Measurements from ENCODE around the gene G3BP2. TPM values are rescaled to one million over a fixed set of nuclear protein-coding genes. Genes with fewer than 3 reads are reported as not detected.
"Not testable (repeated sequence)": the region's sequence is repeated elsewhere in the genome, so short reads cannot be mapped to it uniquely, and the experiment has no call there.

G3BP2 gene
- total RNA-seq, 4 donors from 2014 or later, result 54.5 to 121 (median 89.8) TPM

- Histone ChIP-seq H3K36me3 (no peaks in the 10 kb centered on the region), H3K4me3 (no peak overlapping the region), H3K9me3 (no peaks in the 10 kb centered on the region), H3K27me3 (no peaks in the 10 kb centered on the region), H3K27ac (peak overlapping the region in 2 of 4 donors; percentile 13 to 25), H3K4me1 (peaks cover 0 to 13% (median 2%) of the 10 kb centered on the region in 4 donors)
- no peak for TF ChIP-seq CTCF (IDR thresholded peaks at IDR 0.05)
- no peak for TF ChIP-seq POLR2A (IDR thresholded peaks at IDR 0.05)
- DNase-seq, result no peak
Observed at GRCh38 chr4:75696071-75696470, 22.9 kb upstream of the G3BP2 start.

DNA sequence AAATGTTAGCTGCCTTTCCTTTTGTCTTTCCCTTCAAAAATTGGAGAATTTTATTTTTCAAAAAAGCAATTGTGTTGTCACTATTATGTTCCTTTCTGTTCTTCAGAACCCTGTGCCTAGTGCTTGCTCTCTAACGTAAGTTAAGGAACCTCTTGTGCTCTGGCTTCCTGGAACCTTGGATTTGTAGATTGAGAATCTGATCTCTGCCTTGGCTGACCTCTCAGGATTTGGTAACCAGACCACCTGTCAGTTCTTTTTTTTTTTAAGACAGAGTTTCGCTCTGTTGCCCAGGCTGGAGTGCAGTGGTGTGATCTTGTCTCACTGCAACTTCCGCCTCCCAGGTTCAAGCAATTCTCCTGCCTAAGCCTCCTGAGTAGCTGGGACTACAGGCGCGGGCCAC, 18.9 kb upstream of the G3BP2 start:
- not testable (repeated sequence) for H3K4me3 ChIP-seq, H3K36me3 ChIP-seq, DNase-seq, H3K9me3 ChIP-seq, H3K27ac ChIP-seq, H3K27me3 ChIP-seq
- peaks cover 0 to 13% (median 0%) of the 10 kb centered on the region in 4 donors for H3K4me1 ChIP-seq

GRCh38 chr4:75687125-75687524, 13.9 kb upstream of the G3BP2 start:
- not testable (repeated sequence) for H3K36me3 ChIP-seq, H3K27me3 ChIP-seq, DNase-seq, H3K27ac ChIP-seq, H3K9me3 ChIP-seq, H3K4me3 ChIP-seq, H3K4me1 ChIP-seq

DNA sequence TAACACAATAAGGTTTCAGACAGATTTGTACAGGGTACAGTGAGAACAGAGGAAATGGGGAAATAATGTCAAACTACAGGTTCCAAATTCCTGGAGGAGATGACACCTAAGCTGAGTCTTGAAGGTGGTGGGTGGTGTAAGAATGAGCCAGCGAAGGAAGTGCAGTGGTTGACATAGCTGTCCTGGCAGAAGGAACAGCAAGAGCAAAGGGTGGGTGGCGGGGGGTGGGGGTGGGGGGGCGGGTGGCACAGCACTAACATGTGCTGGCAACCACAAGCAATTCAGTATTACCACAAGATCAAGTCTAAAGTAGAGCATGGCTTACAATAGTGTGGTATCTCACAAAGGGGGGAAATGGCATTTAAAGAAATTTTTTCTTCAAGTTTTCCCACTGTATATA, 13.1 kb upstream of the G3BP2 start:
- no peak overlapping the region for H3K4me3 ChIP-seq
- H3K4me1 ChIP-seq, result no peaks in the 10 kb centered on the region
- no peak overlapping the region for H3K27ac ChIP-seq
- no peaks in the 10 kb centered on the region for H3K36me3 ChIP-seq
- DNase-seq, result no peak
- no peaks in the 10 kb centered on the region for H3K27me3 ChIP-seq
- no peaks in the 10 kb centered on the region for H3K9me3 ChIP-seq
- TF ChIP-seq CTCF (IDR thresholded peaks at IDR 0.05) (no peak), POLR2A (IDR thresholded peaks at IDR 0.05) (no peak)

DNA sequence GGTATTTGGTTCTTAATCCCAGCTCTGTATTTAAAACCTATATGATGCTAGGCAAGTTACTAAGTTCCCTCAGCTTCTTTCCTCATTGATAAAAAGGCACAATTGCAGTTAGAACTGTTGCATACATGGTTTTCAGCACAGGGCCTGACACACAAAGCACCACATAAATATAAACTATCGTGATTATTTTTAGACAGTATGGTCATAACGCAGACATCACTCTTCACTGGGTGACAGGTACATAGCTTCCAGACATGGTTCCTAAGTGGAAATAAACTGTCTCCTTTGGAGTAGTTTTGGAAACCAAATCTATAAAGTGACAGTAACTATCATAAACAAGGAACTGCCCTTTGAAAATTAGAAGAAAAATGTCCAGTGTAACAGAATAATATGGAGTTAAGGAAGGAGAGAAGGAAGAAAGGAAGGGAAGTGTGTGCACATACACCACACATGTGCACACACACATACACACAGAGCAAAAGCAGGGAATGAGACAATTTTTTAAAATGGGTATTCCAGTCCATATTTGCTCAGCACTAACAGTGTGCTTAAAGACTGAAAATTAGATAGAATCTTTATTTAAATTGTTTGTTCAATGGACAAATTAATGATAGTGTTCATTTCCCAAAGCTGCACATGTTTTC, 12.5 kb upstream of the G3BP2 start:
- H3K27ac ChIP-seq, result no peak overlapping the region
- no peak overlapping the region for H3K4me3 ChIP-seq
- no peak for DNase-seq
- TF ChIP-seq CTCF (IDR thresholded peaks at IDR 0.05) (no peak), POLR2A (IDR thresholded peaks at IDR 0.05) (no peak)
- no peaks in the 10 kb centered on the region for H3K4me1 ChIP-seq
- H3K27me3 ChIP-seq, result no peaks in the 10 kb centered on the region
- no peaks in the 10 kb centered on the region for H3K9me3 ChIP-seq
- no peaks in the 10 kb centered on the region for H3K36me3 ChIP-seq

DNA sequence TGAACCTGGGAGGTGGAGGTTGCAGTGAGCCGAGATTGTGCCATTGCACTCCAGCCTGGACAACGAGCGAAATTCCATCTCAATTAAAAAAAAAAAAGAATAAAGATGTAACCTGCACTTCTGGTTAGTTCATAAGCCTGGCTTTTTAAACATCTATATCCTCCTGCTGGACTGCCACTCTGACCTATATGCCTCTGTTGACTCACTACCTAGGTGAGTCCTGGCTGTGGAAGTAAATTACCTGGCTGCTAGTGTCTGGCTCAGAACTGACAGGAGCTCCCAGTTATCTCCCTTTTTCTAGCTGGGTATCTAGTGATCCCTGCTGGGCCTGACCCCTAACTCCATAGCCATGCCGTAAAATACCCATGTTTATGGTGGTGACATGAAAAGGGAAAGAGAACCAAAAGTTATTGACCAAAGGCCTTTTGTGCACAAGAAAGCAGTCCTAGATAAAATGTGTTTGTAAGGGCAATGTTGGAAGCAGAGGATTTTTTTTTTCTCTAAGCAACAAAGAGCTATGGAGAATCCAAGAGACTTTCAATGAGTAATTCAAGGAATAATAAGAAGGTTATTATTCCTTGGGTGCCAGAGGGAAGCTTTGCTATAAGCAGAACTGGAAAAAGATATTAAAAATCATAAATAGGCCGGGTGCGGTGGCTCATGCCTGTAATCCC, 10.4 kb upstream of the G3BP2 start:
- no peak overlapping the region for H3K27ac ChIP-seq
- no peaks in the 10 kb centered on the region for H3K27me3 ChIP-seq
- H3K4me3 ChIP-seq, result no peak overlapping the region
- DNase-seq, result no peak
- no peaks in the 10 kb centered on the region for H3K36me3 ChIP-seq
- TF ChIP-seq CTCF (IDR thresholded peaks at IDR 0.05) (no peak), POLR2A (IDR thresholded peaks at IDR 0.05) (no peak)
- no peaks in the 10 kb centered on the region for H3K4me1 ChIP-seq
- H3K9me3 ChIP-seq, result no peaks in the 10 kb centered on the region
